ENCODE results near the gene EPHB3. TPM values are rescaled to one million over a fixed set of nuclear protein-coding genes. Genes with fewer than 3 reads are reported as not detected.

EPHB3 gene
- total and polyA plus RNA-seq, 4 donors = 0.14 to 1.8 (median 0.67) TPM

- no peaks in the 10 kb centered on the region for H3K9me3 ChIP-seq (ENCODE audit: control insufficient read depth in 4 of 4, low read length in 3 of 4)
- H3K4me1 ChIP-seq (ENCODE audit: control insufficient read depth in 4 of 4, insufficient read depth in 4 of 4, low read length in 3 of 4) = no peaks in the 10 kb centered on the region
- TF ChIP-seq HNF4A (conservative IDR thresholded peaks at IDR 0.05) (no peak), JUND (IDR thresholded peaks at IDR 0.05) (no peak), TAF1 (conservative IDR thresholded peaks at IDR 0.05) (no peak), RXRA (IDR thresholded peaks at IDR 0.05) (no peak), SP1 (IDR thresholded peaks at IDR 0.05) (no peak), CTCF (IDR thresholded peaks at IDR 0.05; ENCODE audit: low read depth, low read length, missing input control) (no peak), NR2F2 (IDR thresholded peaks at IDR 0.05) (no peak), GABPA (IDR thresholded peaks at IDR 0.05 in 1 of 2, conservative IDR thresholded peaks at IDR 0.05 in 1 of 2) (no peak), EGR1 (IDR thresholded peaks at IDR 0.05; ENCODE audit: low read depth in 2 of 2) (no peak), FOXA1 (IDR thresholded peaks at IDR 0.05) (no peak), HNF4G (IDR thresholded peaks at IDR 0.05) (no peak)
- no peak overlapping the region for H3K27ac ChIP-seq (ENCODE audit: low read depth in 1 of 2, low read length in 2 of 2)
- H3K9ac ChIP-seq (ENCODE audit: low read depth in 1 of 2, low read length in 2 of 2) = no peak overlapping the region
- no peak for DNase-seq (ENCODE audit: low spot score)
- H3K4me3 ChIP-seq (ENCODE audit: low read depth in 1 of 3, low read length in 3 of 3) = no peak overlapping the region
- 80% methylated on average over 15 of the region's 15 CpGs for WGBS
- H3K27me3 ChIP-seq (ENCODE audit: control insufficient read depth in 4 of 4, insufficient read depth in 4 of 4, low read length in 3 of 4) = no peaks in the 10 kb centered on the region
- no peaks in the 10 kb centered on the region for H3K36me3 ChIP-seq (ENCODE audit: control insufficient read depth in 4 of 4, insufficient read depth in 3 of 4, low read depth in 1 of 4, low read length in 3 of 4)
Observed at GRCh38 chr3:184574515-184575417, 13.2 kb downstream of the EPHB3 start.

DNA sequence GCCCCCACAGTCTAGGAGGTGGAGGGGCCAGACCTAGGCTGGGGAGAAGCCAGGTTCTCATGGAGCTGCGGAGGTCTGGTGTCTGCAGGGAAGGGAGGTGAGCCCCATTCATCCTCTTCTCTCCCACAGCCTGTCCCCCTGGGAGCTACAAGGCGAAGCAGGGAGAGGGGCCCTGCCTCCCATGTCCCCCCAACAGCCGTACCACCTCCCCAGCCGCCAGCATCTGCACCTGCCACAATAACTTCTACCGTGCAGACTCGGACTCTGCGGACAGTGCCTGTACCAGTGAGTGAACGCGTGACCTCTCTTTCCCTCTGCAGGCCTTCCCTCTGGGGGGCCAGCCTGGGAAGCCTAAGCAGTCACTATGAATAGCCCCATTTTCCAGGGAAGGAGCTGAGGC lies 14.1 kb downstream of the EPHB3 start:
- no peak for DNase-seq (ENCODE audit: low spot score)
- Histone ChIP-seq H3K9ac (ENCODE audit: low read depth in 1 of 2, low read length in 2 of 2) (no peak overlapping the region), H3K4me3 (ENCODE audit: low read depth in 1 of 3, low read length in 3 of 3) (no peak overlapping the region), H3K36me3 (ENCODE audit: control insufficient read depth in 4 of 4, insufficient read depth in 3 of 4, low read depth in 1 of 4, low read length in 3 of 4) (no peaks in the 10 kb centered on the region), H3K9me3 (ENCODE audit: control insufficient read depth in 4 of 4, low read length in 3 of 4) (no peaks in the 10 kb centered on the region), H3K27ac (ENCODE audit: low read depth in 1 of 2, low read length in 2 of 2) (no peak overlapping the region), H3K27me3 (ENCODE audit: control insufficient read depth in 4 of 4, insufficient read depth in 4 of 4, low read length in 3 of 4) (no peaks in the 10 kb centered on the region), H3K4me1 (ENCODE audit: control insufficient read depth in 4 of 4, insufficient read depth in 4 of 4, low read length in 3 of 4) (peaks cover 0 to 1% (median under 1%) of the 10 kb centered on the region in 4 donors)
- WGBS = 92% methylated on average over 9 of the region's 9 CpGs
- TF ChIP-seq FOXA1 (IDR thresholded peaks at IDR 0.05) (no peak), ZBTB33 (IDR thresholded peaks at IDR 0.05) (no peak), EGR1 (IDR thresholded peaks at IDR 0.05; ENCODE audit: low read depth in 2 of 2) (no peak), HNF4A (conservative IDR thresholded peaks at IDR 0.05) (no peak), YY1 (IDR thresholded peaks at IDR 0.05) (no peak), SP1 (IDR thresholded peaks at IDR 0.05) (no peak)
